OCI-LY1 (cell line): ENCODE results near the gene SNRNP70.

Experiments used
- H2AFZ ChIP-seq: fragments of 200-600 bp; sonication (generic), shearing (Covaris generic); 2 replicates; pipeline ENCODE4 v1.6.0; 2014; ENCODE audit warnings: antibody characterized with exemption, mild to moderate bottlenecking, low read length
- H3F3A ChIP-seq: fragments of 200-600 bp; sonication (generic), shearing (Covaris generic); 2 replicates; pipeline ENCODE4 v1.6.0; 2014; ENCODE audit warnings: mild to moderate bottlenecking, antibody characterized with exemption, low read length, moderate library complexity; ENCODE audit not compliant: insufficient read depth
- H3K27ac ChIP-seq: fragments of 200-600 bp; sonication (generic); 2 replicates; pipeline ENCODE4 v1.5.1; 2014; ENCODE audit warnings: low read length, mixed run types, mild to moderate bottlenecking, low read depth; ENCODE audit not compliant: poor library complexity, severe bottlenecking
- H3K27me3 ChIP-seq: fragments of 200-600 bp; sonication (generic); 2 replicates; pipeline ENCODE4 v1.6.0; 2014; ENCODE audit warnings: antibody characterized with exemption, mild to moderate bottlenecking, low read length, moderate library complexity; ENCODE audit not compliant: insufficient read depth
- H3K36me3 ChIP-seq: fragments of 200-600 bp; sonication (generic); 2 replicates; pipeline ENCODE4 v1.6.1; 2014; ENCODE audit warnings: mild to moderate bottlenecking, antibody characterized with exemption, low read length, moderate library complexity, mixed read lengths; ENCODE audit not compliant: insufficient read depth
- H3K4me1 ChIP-seq: fragments of 200-600 bp; sonication (generic); 2 replicates; pipeline ENCODE4 v1.5.1; 2014; ENCODE audit warnings: mild to moderate bottlenecking, low read length, moderate library complexity; ENCODE audit not compliant: insufficient read depth, severe bottlenecking
- H3K4me2 ChIP-seq: fragments of 200-600 bp; sonication (generic), shearing (Covaris generic); 2 replicates; pipeline ENCODE4 v1.6.1; 2014; ENCODE audit warnings: low read length
- H3K4me3 ChIP-seq: fragments of 200-600 bp; sonication (generic); 2 replicates; pipeline ENCODE4 v1.5.1; 2014; ENCODE audit warnings: low read length, low read depth, mild to moderate bottlenecking, mixed read lengths; ENCODE audit not compliant: poor library complexity, severe bottlenecking
- H3K79me2 ChIP-seq: fragments of 200-600 bp; shearing (Covaris generic); 2 replicates; pipeline ENCODE4 v1.6.1; 2016; ENCODE audit warnings: mixed run types, low read length, mixed read lengths; ENCODE audit not compliant: insufficient read depth
- H3K9ac ChIP-seq: fragments of 200-600 bp; sonication (generic), shearing (Covaris generic); 2 replicates; pipeline ENCODE4 v1.6.1; 2014; ENCODE audit warnings: mild to moderate bottlenecking, low read length, mixed read lengths
- H3K9me2 ChIP-seq: fragments of 200-600 bp; sonication (generic), shearing (Covaris generic); 2 replicates; pipeline ENCODE4 v1.6.1; 2014; ENCODE audit warnings: low read depth, mild to moderate bottlenecking, low read length, mixed read lengths
- H3K9me3 ChIP-seq: fragments of 200-600 bp; shearing (Covaris generic); 2 replicates; pipeline ENCODE4 v1.6.1; 2014; ENCODE audit warnings: low read length, mixed read lengths
- H4K20me1 ChIP-seq: fragments of 200-600 bp; sonication (generic), shearing (Covaris generic); 2 replicates; pipeline ENCODE4 v1.6.0; 2016; ENCODE audit warnings: mild to moderate bottlenecking, low read length; ENCODE audit not compliant: insufficient read depth
- EZH2 ChIP-seq: fragments of 200-600 bp; sonication (generic), shearing (Covaris generic); IDR thresholded peaks from 2 replicates; pipeline ENCODE4 v1.8.0; 2017; ENCODE audit warnings: borderline replicate concordance, mixed run types, mild to moderate bottlenecking, antibody characterized with exemption, low read length, moderate library complexity, mixed read lengths
- TF ChIP-seq, protein P1 (sequence below): fragments of 200-600 bp; sonication (generic), shearing (Covaris generic); IDR thresholded peaks from 2 replicates; pipeline ENCODE4 v1.5.1; 2017; ENCODE audit warnings: mild to moderate bottlenecking, antibody characterized with exemption, low read length, moderate library complexity, mixed read lengths

SNRNP70 gene

DNA sequence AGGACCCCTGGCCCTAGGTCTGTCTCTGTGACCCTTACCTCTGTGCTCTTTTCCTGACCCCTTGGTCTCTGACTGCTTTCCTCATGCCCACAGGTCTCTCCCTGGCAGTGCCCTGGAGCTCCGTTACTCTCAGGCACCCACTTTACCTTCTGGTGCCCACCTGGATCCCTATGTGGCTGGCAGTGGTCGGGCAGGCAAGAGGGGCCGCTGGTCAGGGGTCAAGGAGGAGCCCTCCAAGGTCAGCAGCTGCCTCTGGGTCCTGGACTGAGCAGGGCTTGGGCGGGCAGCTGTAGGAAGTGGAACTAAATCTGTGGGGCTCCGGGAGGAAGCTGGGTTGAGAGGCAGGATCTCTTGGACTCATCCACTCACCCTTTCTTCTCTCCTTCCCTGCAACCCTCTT, 50.4 kb downstream of the SNRNP70 start:
- no peaks in the 10 kb centered on the region for H3K9me2 ChIP-seq
- no peak overlapping the region for H2AFZ ChIP-seq
- H3K4me2 ChIP-seq = no peak overlapping the region
- no peaks in the 10 kb centered on the region for H3K79me2 ChIP-seq
- no peak overlapping the region for H3K9ac ChIP-seq
- TF ChIP-seq, protein P1, sequence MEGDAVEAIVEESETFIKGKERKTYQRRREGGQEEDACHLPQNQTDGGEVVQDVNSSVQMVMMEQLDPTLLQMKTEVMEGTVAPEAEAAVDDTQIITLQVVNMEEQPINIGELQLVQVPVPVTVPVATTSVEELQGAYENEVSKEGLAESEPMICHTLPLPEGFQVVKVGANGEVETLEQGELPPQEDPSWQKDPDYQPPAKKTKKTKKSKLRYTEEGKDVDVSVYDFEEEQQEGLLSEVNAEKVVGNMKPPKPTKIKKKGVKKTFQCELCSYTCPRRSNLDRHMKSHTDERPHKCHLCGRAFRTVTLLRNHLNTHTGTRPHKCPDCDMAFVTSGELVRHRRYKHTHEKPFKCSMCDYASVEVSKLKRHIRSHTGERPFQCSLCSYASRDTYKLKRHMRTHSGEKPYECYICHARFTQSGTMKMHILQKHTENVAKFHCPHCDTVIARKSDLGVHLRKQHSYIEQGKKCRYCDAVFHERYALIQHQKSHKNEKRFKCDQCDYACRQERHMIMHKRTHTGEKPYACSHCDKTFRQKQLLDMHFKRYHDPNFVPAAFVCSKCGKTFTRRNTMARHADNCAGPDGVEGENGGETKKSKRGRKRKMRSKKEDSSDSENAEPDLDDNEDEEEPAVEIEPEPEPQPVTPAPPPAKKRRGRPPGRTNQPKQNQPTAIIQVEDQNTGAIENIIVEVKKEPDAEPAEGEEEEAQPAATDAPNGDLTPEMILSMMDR = no peak
- TF ChIP-seq EZH2 = no peak
- no peaks in the 10 kb centered on the region for H3K9me3 ChIP-seq
- no peak overlapping the region for H3K4me3 ChIP-seq
- H3K27me3 ChIP-seq = no peaks in the 10 kb centered on the region
- H3K27ac ChIP-seq = no peak overlapping the region
- H3K4me1 ChIP-seq = no peaks in the 10 kb centered on the region
- H4K20me1 ChIP-seq = no peaks in the 10 kb centered on the region
- H3K36me3 ChIP-seq = 0 out of 2 replicates have a peak, but pooled peaks cover 7% of the 10 kb centered on the region
- H3F3A ChIP-seq = no peaks in the 10 kb centered on the region

DNA sequence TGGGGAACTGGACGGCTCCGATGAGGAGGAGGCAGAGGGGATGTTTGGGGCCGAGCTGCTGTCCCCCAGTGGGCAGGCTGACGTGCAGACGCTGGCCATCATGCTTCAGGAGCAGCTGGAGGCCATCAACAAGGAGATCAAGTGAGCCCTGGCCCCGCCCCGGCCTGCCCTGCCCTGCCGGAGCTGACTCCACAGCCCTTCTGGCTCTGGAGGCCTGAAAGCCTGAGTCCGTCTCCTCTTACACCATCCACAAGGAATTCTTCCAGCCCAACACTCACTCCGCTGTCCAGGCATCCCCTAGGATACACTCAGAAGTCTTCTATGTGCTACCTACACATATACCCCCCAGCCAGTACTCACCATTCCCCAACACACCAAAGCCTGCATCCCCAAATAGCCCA, 51.5 kb downstream of the SNRNP70 start:
- Histone ChIP-seq H3K36me3 (0 out of 2 replicates have a peak, but pooled peaks cover 7% of the 10 kb centered on the region), H3K9ac (no peak overlapping the region)

DNA sequence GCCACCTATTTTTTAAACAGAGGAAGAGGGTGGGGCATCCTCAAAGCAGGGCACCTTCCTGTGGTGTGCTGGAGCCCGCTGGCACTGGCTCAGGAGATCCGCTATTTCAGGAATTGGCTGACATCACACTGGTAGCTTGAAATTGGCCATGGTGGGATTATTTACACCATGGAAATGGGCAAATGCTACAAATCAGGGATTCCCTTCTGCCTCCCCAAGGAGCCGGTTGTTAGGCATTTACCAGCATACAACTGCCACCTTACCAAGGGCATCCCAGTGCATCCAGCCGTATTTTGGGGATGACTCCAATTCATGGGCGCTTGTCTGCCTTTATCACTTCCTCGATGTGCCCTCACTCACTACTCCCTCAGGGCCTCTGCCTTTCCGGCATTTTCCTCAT, 55.7 kb downstream of the SNRNP70 start:
- Histone ChIP-seq H3K4me3 (no peak overlapping the region), H3K4me1 (peaks cover 6% of the 10 kb centered on the region), H3K9me2 (no peaks in the 10 kb centered on the region), H3F3A (no peaks in the 10 kb centered on the region), H3K27me3 (no peaks in the 10 kb centered on the region), H3K4me2 (no peak overlapping the region), H3K79me2 (no peaks in the 10 kb centered on the region), H3K9me3 (no peaks in the 10 kb centered on the region), H3K27ac (no peak overlapping the region), H4K20me1 (no peaks in the 10 kb centered on the region), H3K9ac (no peak overlapping the region), H2AFZ (no peak overlapping the region), H3K36me3 (no peaks in the 10 kb centered on the region)
- TF ChIP-seq, protein P1 = no peak
- no peak for TF ChIP-seq EZH2

More for the DNA sequence above, 51.5 kb downstream of the SNRNP70 start:
- H3F3A ChIP-seq = no peaks in the 10 kb centered on the region
- no peak overlapping the region for H3K4me3 ChIP-seq
- no peaks in the 10 kb centered on the region for H4K20me1 ChIP-seq
- no peak overlapping the region for H2AFZ ChIP-seq
- H3K9me2 ChIP-seq = no peaks in the 10 kb centered on the region
- no peak for TF ChIP-seq EZH2
- TF ChIP-seq, protein P1 = no peak
- H3K79me2 ChIP-seq = no peaks in the 10 kb centered on the region
- no peaks in the 10 kb centered on the region for H3K4me1 ChIP-seq
- H3K27ac ChIP-seq = no peak overlapping the region
- no peaks in the 10 kb centered on the region for H3K27me3 ChIP-seq
- no peaks in the 10 kb centered on the region for H3K9me3 ChIP-seq
- H3K4me2 ChIP-seq = no peak overlapping the region
